ENCODE data around the gene FAM78A. TPM values are rescaled to one million over a fixed set of nuclear protein-coding genes. Genes with fewer than 3 reads are reported as not detected.

FAM78A gene
- total RNA-seq, 1 experiment from 2014 or later = not detected

- intact Hi-C loops (cut with micrococcal nuclease; ENCODE audit: unreplicated experiment) = no loop called here
- no peaks in the 10 kb centered on the region for H3K4me1 Mint-ChIP-seq (ENCODE audit: low read depth, unreplicated experiment)
These were observed 48.3 kb downstream of the FAM78A start for GRCh38 chr9:131227959-131228460.

GRCh38 chr9:131227112-131227958 is 49.0 kb downstream of the FAM78A start:
- TF ChIP-seq CTCF (IDR thresholded peaks at IDR 0.05; ENCODE audit: unreplicated experiment) = no peak
- DNase-seq = no peak
- H3K4me3 Mint-ChIP-seq (ENCODE audit: low read depth, unreplicated experiment) = no peak overlapping the region
- H3K36me3 Mint-ChIP-seq (ENCODE audit: insufficient read depth, unreplicated experiment) = peaks cover 7% of the 10 kb centered on the region
- H3K27me3 Mint-ChIP-seq (ENCODE audit: unreplicated experiment) = no peaks in the 10 kb centered on the region
- no peak overlapping the region for H3K27ac Mint-ChIP-seq (ENCODE audit: unreplicated experiment)
- H3K9me3 Mint-ChIP-seq (ENCODE audit: low read depth, unreplicated experiment) = no peaks in the 10 kb centered on the region
- BruUV-seq (replicated peaks) = no TSS peak
- H3K4me1 Mint-ChIP-seq (ENCODE audit: low read depth, unreplicated experiment) = no peaks in the 10 kb centered on the region
- intact Hi-C loops (cut with micrococcal nuclease; ENCODE audit: unreplicated experiment) = no loop called here
- CTCF ChIA-PET = no interaction called here

More at GRCh38 chr9:131227959-131228460, 48.3 kb downstream of the FAM78A start:
- Mint-ChIP-seq H3K9me3 (ENCODE audit: low read depth, unreplicated experiment) (no peaks in the 10 kb centered on the region), H3K4me3 (ENCODE audit: low read depth, unreplicated experiment) (no peak overlapping the region), H3K27ac (ENCODE audit: unreplicated experiment) (no peak overlapping the region), H3K36me3 (ENCODE audit: insufficient read depth, unreplicated experiment) (peaks cover 11% of the 10 kb centered on the region), H3K27me3 (ENCODE audit: unreplicated experiment) (no peaks in the 10 kb centered on the region)
- TF ChIP-seq CTCF (IDR thresholded peaks at IDR 0.05; ENCODE audit: unreplicated experiment) = no peak
- CTCF ChIA-PET = no interaction called here
- no peak for DNase-seq
- BruUV-seq (replicated peaks) = no TSS peak

GRCh38 chr9:131226226-131226625 is 50.1 kb downstream of the FAM78A start:
- no peak overlapping the region for H3K4me3 Mint-ChIP-seq (ENCODE audit: low read depth, unreplicated experiment)
- BruUV-seq (replicated peaks) = no TSS peak
- H3K9me3 Mint-ChIP-seq (ENCODE audit: low read depth, unreplicated experiment) = no peaks in the 10 kb centered on the region
- H3K4me1 Mint-ChIP-seq (ENCODE audit: low read depth, unreplicated experiment) = no peaks in the 10 kb centered on the region
- CTCF ChIA-PET = no interaction called here
- intact Hi-C loops (cut with micrococcal nuclease; ENCODE audit: unreplicated experiment) = no loop called here
- H3K27me3 Mint-ChIP-seq (ENCODE audit: unreplicated experiment) = no peaks in the 10 kb centered on the region
- no peak overlapping the region for H3K27ac Mint-ChIP-seq (ENCODE audit: unreplicated experiment)
- H3K36me3 Mint-ChIP-seq (ENCODE audit: insufficient read depth, unreplicated experiment) = peaks cover 6% of the 10 kb centered on the region
- TF ChIP-seq CTCF (IDR thresholded peaks at IDR 0.05; ENCODE audit: unreplicated experiment) = no peak
- no peak for DNase-seq

GRCh38 chr9:131222460-131222859 is 53.9 kb downstream of the FAM78A start:
- Mint-ChIP-seq H3K4me1 (ENCODE audit: low read depth, unreplicated experiment) (no peaks in the 10 kb centered on the region), H3K9me3 (ENCODE audit: low read depth, unreplicated experiment) (no peaks in the 10 kb centered on the region), H3K36me3 (ENCODE audit: insufficient read depth, unreplicated experiment) (no peaks in the 10 kb centered on the region), H3K27me3 (ENCODE audit: unreplicated experiment) (no peaks in the 10 kb centered on the region), H3K27ac (ENCODE audit: unreplicated experiment) (no peak overlapping the region), H3K4me3 (ENCODE audit: low read depth, unreplicated experiment) (no peak overlapping the region)
- BruUV-seq (replicated peaks) = no TSS peak
- no peak for DNase-seq
- CTCF ChIA-PET = no interaction called here
- TF ChIP-seq CTCF (IDR thresholded peaks at IDR 0.05; ENCODE audit: unreplicated experiment) = no peak
- intact Hi-C loops (cut with micrococcal nuclease; ENCODE audit: unreplicated experiment) = no loop called here

Data from Calu3 (cell line).